BJ (cell line): ENCODE data around the gene PRR35. TPM values are rescaled to one million over a fixed set of nuclear protein-coding genes. Genes with fewer than 3 reads are reported as not detected.
A peak's percentile ranks its signal among the peaks of the same experiment; 100 is the strongest.

Experiments
- CTCF ChIA-PET: fragments of 350-600 bp; formaldehyde crosslinking; extraction: SDS; loops from one replicate; lab custom pipeline; 2021; ENCODE audit warnings: antibody characterized with exemption, inconsistent platforms; lab: Yijun Ruan, JAX
- POLR2A ChIA-PET: fragments of 300-600 bp; sonication (Branson Sonifier 250); formaldehyde crosslinking; extraction: SDS; loops from one replicate; lab custom pipeline; 2021; ENCODE audit warnings: antibody characterized with exemption; lab: Charles Lee
- DNase-seq: peaks from one replicate; pipeline ENCODE4 v3.0.0-alpha.2; 2011; ENCODE audit warnings: low read depth
- H3K27me3 ChIP-seq: 2 replicates; pipeline ENCODE4 v1.6.0; 2011; ENCODE audit warnings: low read length; ENCODE audit not compliant: control insufficient read depth, insufficient read depth
- H3K36me3 ChIP-seq: 2 replicates; pipeline ENCODE4 v1.5.1; 2011; ENCODE audit warnings: low read length; ENCODE audit not compliant: control insufficient read depth, insufficient read depth
- H3K4me3 ChIP-seq: 2 replicates; pipeline ENCODE4 v1.5.1; 2011; ENCODE audit warnings: low read depth, mild to moderate bottlenecking, control low read depth, low read length
- CTCF ChIP-seq: IDR thresholded peaks from 2 replicates; pipeline ENCODE4 v1.5.1; 2011; ENCODE audit warnings: low read depth, mild to moderate bottlenecking, control low read depth, inconsistent platforms, low read length, moderate library complexity; ENCODE audit not compliant: insufficient read depth
- polyA plus RNA-seq: library from polyadenylated mRNA; depleted of rRNA; stranded (reverse); fragments of >200 nt; gene quantifications from 2 replicates; pipeline ENCODE4 v1.2.3, GENCODE V29; 2011

The PRR35 gene
- polyA plus RNA-seq, 1 experiment, result not detected

GRCh38 chr16:536746-537145, 23.4 kb upstream of the PRR35 start:
- no peak overlapping the region for H3K4me3 ChIP-seq
- POLR2A ChIA-PET, result no interaction called here
- CTCF ChIA-PET, result no interaction called here
- no peaks in the 10 kb centered on the region for H3K27me3 ChIP-seq
- peaks cover 19% of the 10 kb centered on the region for H3K36me3 ChIP-seq
- no peak for DNase-seq
- TF ChIP-seq CTCF, result no peak

- DNase-seq, result no peak
- H3K4me3 ChIP-seq, result no peak overlapping the region
- TF ChIP-seq CTCF, result peak; percentile 13; the same call in 1 of the 2 replicates
- H3K27me3 ChIP-seq, result no peaks in the 10 kb centered on the region
- POLR2A ChIA-PET, result no interaction called here
- H3K36me3 ChIP-seq, result peaks cover 19% of the 10 kb centered on the region
- CTCF ChIA-PET, result interaction anchor here (1.2 kb wide), 1 partner anchor 11 kb away, joined by 3 read pairs; no protein-coding TSS in a partner anchor
These were observed 22.5 kb upstream of the PRR35 start for GRCh38 chr16:537415-538335.

- TF ChIP-seq CTCF, result no peak
- CTCF ChIA-PET, result no interaction called here
- POLR2A ChIA-PET, result no interaction called here
- H3K36me3 ChIP-seq, result peaks cover 19% of the 10 kb centered on the region
- H3K4me3 ChIP-seq, result no peak overlapping the region
- H3K27me3 ChIP-seq, result no peaks in the 10 kb centered on the region
- DNase-seq, result no peak
These were observed 20.2 kb upstream of the PRR35 start for GRCh38 chr16:539901-540530.

GRCh38 chr16:540645-541340, 19.4 kb upstream of the PRR35 start:
- peaks cover 19% of the 10 kb centered on the region for H3K36me3 ChIP-seq
- H3K4me3 ChIP-seq, result no peak overlapping the region
- no peaks in the 10 kb centered on the region for H3K27me3 ChIP-seq
- no peak for TF ChIP-seq CTCF
- ChIA-PET POLR2A (no interaction called here), CTCF (interaction anchor here (0.5 to 0.6 kb wide), 2 partner anchors 122 to 201 kb away, joined by 3 read pairs; no protein-coding TSS in a partner anchor)
- no peak for DNase-seq
